ENCODE measurements around the gene BICDL1.

DNA sequence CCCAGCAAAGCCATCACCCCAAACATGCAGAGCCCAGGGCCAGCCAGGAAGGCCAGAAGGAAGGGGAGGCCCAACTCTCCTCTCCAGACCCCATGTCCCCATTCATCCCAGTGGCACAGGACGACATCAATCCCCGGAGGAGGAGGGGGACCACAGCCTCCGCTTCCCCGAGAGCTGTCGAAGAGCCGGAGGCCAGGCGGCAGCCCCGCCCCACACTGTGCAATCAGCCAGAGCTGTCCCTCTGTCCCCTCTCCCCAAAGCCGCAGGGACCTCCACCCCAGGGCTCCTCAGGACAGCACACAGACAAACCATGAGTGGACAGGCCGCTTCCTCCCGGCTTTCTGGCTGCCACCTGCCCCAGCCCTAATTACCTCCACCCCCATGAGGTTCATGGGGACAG lies 110.7 kb downstream of the BICDL1 start:
- TF ChIP-seq, protein P1, sequence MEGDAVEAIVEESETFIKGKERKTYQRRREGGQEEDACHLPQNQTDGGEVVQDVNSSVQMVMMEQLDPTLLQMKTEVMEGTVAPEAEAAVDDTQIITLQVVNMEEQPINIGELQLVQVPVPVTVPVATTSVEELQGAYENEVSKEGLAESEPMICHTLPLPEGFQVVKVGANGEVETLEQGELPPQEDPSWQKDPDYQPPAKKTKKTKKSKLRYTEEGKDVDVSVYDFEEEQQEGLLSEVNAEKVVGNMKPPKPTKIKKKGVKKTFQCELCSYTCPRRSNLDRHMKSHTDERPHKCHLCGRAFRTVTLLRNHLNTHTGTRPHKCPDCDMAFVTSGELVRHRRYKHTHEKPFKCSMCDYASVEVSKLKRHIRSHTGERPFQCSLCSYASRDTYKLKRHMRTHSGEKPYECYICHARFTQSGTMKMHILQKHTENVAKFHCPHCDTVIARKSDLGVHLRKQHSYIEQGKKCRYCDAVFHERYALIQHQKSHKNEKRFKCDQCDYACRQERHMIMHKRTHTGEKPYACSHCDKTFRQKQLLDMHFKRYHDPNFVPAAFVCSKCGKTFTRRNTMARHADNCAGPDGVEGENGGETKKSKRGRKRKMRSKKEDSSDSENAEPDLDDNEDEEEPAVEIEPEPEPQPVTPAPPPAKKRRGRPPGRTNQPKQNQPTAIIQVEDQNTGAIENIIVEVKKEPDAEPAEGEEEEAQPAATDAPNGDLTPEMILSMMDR (conservative IDR thresholded peaks at IDR 0.05; ENCODE audit: low read depth, low read length) = no peak
- TF ChIP-seq POLR2A (IDR thresholded peaks at IDR 0.05; ENCODE audit: low read depth, low read length) (no peak), RAD21 (IDR thresholded peaks at IDR 0.05; ENCODE audit: low read length) (no peak), SMC3 (IDR thresholded peaks at IDR 0.05; ENCODE audit: low read depth, low read length) (no peak), CEBPB (IDR thresholded peaks at IDR 0.05; ENCODE audit: low read depth, low read length) (no peak), RCOR1 (IDR thresholded peaks at IDR 0.05; ENCODE audit: insufficient replicate concordance, low read length) (no peak), USF2 (IDR thresholded peaks at IDR 0.05; ENCODE audit: low read depth, low read length) (no peak), CHD1 (IDR thresholded peaks at IDR 0.05; ENCODE audit: low read depth, low read length) (no peak)

All from IMR-90 (cell line).